Measurements from ENCODE around the gene ABCF1.

Gene ABCF1

GRCh38 chr6:30543821-30544220 is 27.4 kb upstream of the ABCF1 start:
- no peak for TF ChIP-seq CTCF (IDR thresholded peaks at IDR 0.05)

- peak; percentile 69 for TF ChIP-seq CTCF (IDR thresholded peaks at IDR 0.05)
Measured at GRCh38 chr6:30544666-30545272, 26.5 kb upstream of the ABCF1 start.

- TF ChIP-seq CTCF (IDR thresholded peaks at IDR 0.05) = no peak
Measured at GRCh38 chr6:30547454-30547853, 23.8 kb upstream of the ABCF1 start.

GRCh38 chr6:30548375-30548774 is 22.9 kb upstream of the ABCF1 start:
- no peak for TF ChIP-seq CTCF (IDR thresholded peaks at IDR 0.05)

GRCh38 chr6:30554404-30554803 is 16.8 kb upstream of the ABCF1 start:
- no peak for TF ChIP-seq CTCF (IDR thresholded peaks at IDR 0.05)

- no peak for TF ChIP-seq CTCF (IDR thresholded peaks at IDR 0.05)
Measured at GRCh38 chr6:30554962-30555815, 16.1 kb upstream of the ABCF1 start.

- TF ChIP-seq CTCF (IDR thresholded peaks at IDR 0.05) = no peak
Measured at GRCh38 chr6:30555816-30556065, 15.5 kb upstream of the ABCF1 start.
